ENCODE measurements around the gene SACM1L.

The SACM1L gene

GRCh38 chr3:45673273-45673672 is 15.9 kb upstream of the SACM1L start:
- H3K36me3 ChIP-seq (ENCODE audit: insufficient read depth, low read length), result no peaks in the 10 kb centered on the region; the same call in 1 of the 2 replicates

GRCh38 chr3:45676325-45677032 is 12.7 kb upstream of the SACM1L start:
- H3K4me3 ChIP-seq, result peak overlapping the region; percentile 45
- H3K9ac ChIP-seq (ENCODE audit: insufficient read length), result no peak overlapping the region
- no peaks in the 10 kb centered on the region for H3K9me3 ChIP-seq (ENCODE audit: low read depth, low read length)
- TF ChIP-seq EZH2 (IDR thresholded peaks at IDR 0.05) (no peak), POLR2AphosphoS5 (IDR thresholded peaks at IDR 0.05; ENCODE audit: borderline replicate concordance, low read depth, low read length) (no peak), FOXP2 (optimal IDR thresholded peaks at IDR 0.05; ENCODE audit: control extremely low read depth, extremely low read length, insufficient read depth) (no peak)
- peak overlapping the region; percentile 89 for H3K27ac ChIP-seq
- DNase-seq (ENCODE audit: low read depth, low spot score), result no peak
- H3K36me3 ChIP-seq (ENCODE audit: insufficient read depth, low read length), result peaks cover 2% of the 10 kb centered on the region; the same call in 1 of the 2 replicates

More at GRCh38 chr3:45673273-45673672, 15.9 kb upstream of the SACM1L start:
- no peak overlapping the region for H3K9ac ChIP-seq (ENCODE audit: insufficient read length)
- H3K27ac ChIP-seq, result no peak overlapping the region
- DNase-seq (ENCODE audit: low read depth, low spot score), result no peak
- no peaks in the 10 kb centered on the region for H3K9me3 ChIP-seq (ENCODE audit: low read depth, low read length)
- H3K4me3 ChIP-seq, result no peak overlapping the region
- TF ChIP-seq FOXP2 (optimal IDR thresholded peaks at IDR 0.05; ENCODE audit: control extremely low read depth, extremely low read length, insufficient read depth), result no peak
- TF ChIP-seq EZH2 (IDR thresholded peaks at IDR 0.05), result no peak
- no peak for TF ChIP-seq POLR2AphosphoS5 (IDR thresholded peaks at IDR 0.05; ENCODE audit: borderline replicate concordance, low read depth, low read length)

GRCh38 chr3:45677033-45677446 is 12.2 kb upstream of the SACM1L start:
- TF ChIP-seq EZH2 (IDR thresholded peaks at IDR 0.05), result no peak
- peak; percentile 44 for TF ChIP-seq POLR2AphosphoS5 (IDR thresholded peaks at IDR 0.05; ENCODE audit: borderline replicate concordance, low read depth, low read length)
- no peak for TF ChIP-seq FOXP2 (optimal IDR thresholded peaks at IDR 0.05; ENCODE audit: control extremely low read depth, extremely low read length, insufficient read depth)
- H3K27ac ChIP-seq, result peak overlapping the region; percentile 89
- H3K4me3 ChIP-seq, result peak overlapping the region; percentile 45
- no peaks in the 10 kb centered on the region for H3K9me3 ChIP-seq (ENCODE audit: low read depth, low read length)
- peak; percentile 39 for DNase-seq (ENCODE audit: low read depth, low spot score)
- peaks cover 2% of the 10 kb centered on the region; the same call in 1 of the 2 replicates for H3K36me3 ChIP-seq (ENCODE audit: insufficient read depth, low read length)
- no peak overlapping the region for H3K9ac ChIP-seq (ENCODE audit: insufficient read length)

- Histone ChIP-seq H3K4me3 (no peak overlapping the region), H3K9ac (ENCODE audit: insufficient read length) (no peak overlapping the region), H3K36me3 (ENCODE audit: insufficient read depth, low read length) (peaks cover 2% of the 10 kb centered on the region; the same call in 1 of the 2 replicates), H3K9me3 (ENCODE audit: low read depth, low read length) (no peaks in the 10 kb centered on the region), H3K27ac (peak overlapping the region; percentile 89)
- DNase-seq (ENCODE audit: low read depth, low spot score), result no peak
- TF ChIP-seq FOXP2 (optimal IDR thresholded peaks at IDR 0.05; ENCODE audit: control extremely low read depth, extremely low read length, insufficient read depth) (no peak), EZH2 (IDR thresholded peaks at IDR 0.05) (no peak), POLR2AphosphoS5 (IDR thresholded peaks at IDR 0.05; ENCODE audit: borderline replicate concordance, low read depth, low read length) (no peak)
Observed at GRCh38 chr3:45677841-45678240, 11.4 kb upstream of the SACM1L start.

GRCh38 chr3:45679805-45680204 is 9.4 kb upstream of the SACM1L start:
- H3K27ac ChIP-seq, result no peak overlapping the region
- no peak overlapping the region for H3K9ac ChIP-seq (ENCODE audit: insufficient read length)
- H3K36me3 ChIP-seq (ENCODE audit: insufficient read depth, low read length), result peaks cover 2% of the 10 kb centered on the region; the same call in 1 of the 2 replicates
- TF ChIP-seq POLR2AphosphoS5 (IDR thresholded peaks at IDR 0.05; ENCODE audit: borderline replicate concordance, low read depth, low read length), result no peak
- TF ChIP-seq FOXP2 (optimal IDR thresholded peaks at IDR 0.05; ENCODE audit: control extremely low read depth, extremely low read length, insufficient read depth), result no peak
- TF ChIP-seq EZH2 (IDR thresholded peaks at IDR 0.05), result no peak
- no peaks in the 10 kb centered on the region for H3K9me3 ChIP-seq (ENCODE audit: low read depth, low read length)
- DNase-seq (ENCODE audit: low read depth, low spot score), result no peak
- no peak overlapping the region for H3K4me3 ChIP-seq

- Histone ChIP-seq H3K9me3 (ENCODE audit: low read depth, low read length) (no peaks in the 10 kb centered on the region), H3K4me3 (no peak overlapping the region), H3K27ac (no peak overlapping the region), H3K9ac (ENCODE audit: insufficient read length) (no peak overlapping the region), H3K36me3 (ENCODE audit: insufficient read depth, low read length) (peaks cover 2% of the 10 kb centered on the region; the same call in 1 of the 2 replicates)
- TF ChIP-seq FOXP2 (optimal IDR thresholded peaks at IDR 0.05; ENCODE audit: control extremely low read depth, extremely low read length, insufficient read depth) (no peak), POLR2AphosphoS5 (IDR thresholded peaks at IDR 0.05; ENCODE audit: borderline replicate concordance, low read depth, low read length) (no peak), EZH2 (IDR thresholded peaks at IDR 0.05) (no peak)
- no peak for DNase-seq (ENCODE audit: low read depth, low spot score)
Observed at GRCh38 chr3:45681221-45681620, 8.0 kb upstream of the SACM1L start.

GRCh38 chr3:45681846-45682245 is 7.3 kb upstream of the SACM1L start:
- TF ChIP-seq FOXP2 (optimal IDR thresholded peaks at IDR 0.05; ENCODE audit: control extremely low read depth, extremely low read length, insufficient read depth) (no peak), POLR2AphosphoS5 (IDR thresholded peaks at IDR 0.05; ENCODE audit: borderline replicate concordance, low read depth, low read length) (no peak), EZH2 (IDR thresholded peaks at IDR 0.05) (no peak)
- peaks cover 2% of the 10 kb centered on the region; the same call in 1 of the 2 replicates for H3K36me3 ChIP-seq (ENCODE audit: insufficient read depth, low read length)
- no peak for DNase-seq (ENCODE audit: low read depth, low spot score)
- H3K9ac ChIP-seq (ENCODE audit: insufficient read length), result no peak overlapping the region
- H3K27ac ChIP-seq, result no peak overlapping the region
- no peaks in the 10 kb centered on the region for H3K9me3 ChIP-seq (ENCODE audit: low read depth, low read length)
- no peak overlapping the region for H3K4me3 ChIP-seq

- no peaks in the 10 kb centered on the region for H3K9me3 ChIP-seq (ENCODE audit: low read depth, low read length)
- no peak for DNase-seq (ENCODE audit: low read depth, low spot score)
- no peak overlapping the region for H3K9ac ChIP-seq (ENCODE audit: insufficient read length)
- TF ChIP-seq EZH2 (IDR thresholded peaks at IDR 0.05), result no peak
- no peak for TF ChIP-seq POLR2AphosphoS5 (IDR thresholded peaks at IDR 0.05; ENCODE audit: borderline replicate concordance, low read depth, low read length)
- TF ChIP-seq FOXP2 (optimal IDR thresholded peaks at IDR 0.05; ENCODE audit: control extremely low read depth, extremely low read length, insufficient read depth), result no peak
- H3K36me3 ChIP-seq (ENCODE audit: insufficient read depth, low read length), result peaks cover 2% of the 10 kb centered on the region; the same call in 1 of the 2 replicates
- no peak overlapping the region for H3K27ac ChIP-seq
- H3K4me3 ChIP-seq, result no peak overlapping the region
Observed at GRCh38 chr3:45682311-45682710, 6.9 kb upstream of the SACM1L start.
